Measurements from ENCODE around the gene PDE2A. TPM values are rescaled to one million over a fixed set of nuclear protein-coding genes. Genes with fewer than 3 reads are reported as not detected.

PDE2A gene
- total RNA-seq, 1 experiment from 2014 or later: 3.7 TPM

DNA sequence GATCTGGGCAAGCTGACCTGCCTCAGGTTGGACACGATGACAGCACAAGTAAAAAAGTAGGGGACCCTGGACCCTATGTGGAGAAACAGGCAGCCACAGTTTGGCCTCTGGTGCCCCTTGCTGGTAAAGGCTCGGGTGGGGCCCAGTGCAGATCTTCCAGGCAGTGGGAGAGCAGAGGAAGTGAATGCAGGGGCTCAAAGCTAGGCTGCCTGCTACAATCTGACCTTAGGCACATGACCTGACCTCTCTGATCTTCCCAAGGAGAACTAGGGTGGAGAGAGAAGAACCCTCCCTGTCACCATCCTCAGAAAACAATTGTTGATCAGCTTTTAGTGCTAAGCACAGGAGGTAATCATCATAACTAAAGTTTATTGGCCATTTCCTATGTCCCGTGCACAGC is 76.5 kb downstream of the PDE2A start:
- H3K36me3 Mint-ChIP-seq: no peaks in the 10 kb centered on the region
- CTCF ChIA-PET: interaction anchor here (0.5 to 7.8 kb wide), 8 partner anchors 9 to 126 kb away, joined by 4 to 149 read pairs (median 50); partner anchors contain the start of gene PDE2A
- POLR2A ChIA-PET: interaction anchor here (0.6 kb wide), 1 partner anchor 50 kb away, joined by 3 read pairs; no protein-coding TSS in a partner anchor
- H3K4me3 Mint-ChIP-seq: no peak overlapping the region
- peaks cover 25% of the 10 kb centered on the region for H3K27me3 Mint-ChIP-seq (ENCODE audit: low read depth)
- no peak overlapping the region for H3K27ac Mint-ChIP-seq
- TF ChIP-seq, protein P1, sequence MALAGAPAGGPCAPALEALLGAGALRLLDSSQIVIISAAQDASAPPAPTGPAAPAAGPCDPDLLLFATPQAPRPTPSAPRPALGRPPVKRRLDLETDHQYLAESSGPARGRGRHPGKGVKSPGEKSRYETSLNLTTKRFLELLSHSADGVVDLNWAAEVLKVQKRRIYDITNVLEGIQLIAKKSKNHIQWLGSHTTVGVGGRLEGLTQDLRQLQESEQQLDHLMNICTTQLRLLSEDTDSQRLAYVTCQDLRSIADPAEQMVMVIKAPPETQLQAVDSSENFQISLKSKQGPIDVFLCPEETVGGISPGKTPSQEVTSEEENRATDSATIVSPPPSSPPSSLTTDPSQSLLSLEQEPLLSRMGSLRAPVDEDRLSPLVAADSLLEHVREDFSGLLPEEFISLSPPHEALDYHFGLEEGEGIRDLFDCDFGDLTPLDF (CRISPR knock-in tag; IDR thresholded peaks at IDR 0.05): no peak
- no peak for TF ChIP-seq GABPB1 (CRISPR knock-in tag; IDR thresholded peaks at IDR 0.05)
- TF ChIP-seq, protein P2, sequence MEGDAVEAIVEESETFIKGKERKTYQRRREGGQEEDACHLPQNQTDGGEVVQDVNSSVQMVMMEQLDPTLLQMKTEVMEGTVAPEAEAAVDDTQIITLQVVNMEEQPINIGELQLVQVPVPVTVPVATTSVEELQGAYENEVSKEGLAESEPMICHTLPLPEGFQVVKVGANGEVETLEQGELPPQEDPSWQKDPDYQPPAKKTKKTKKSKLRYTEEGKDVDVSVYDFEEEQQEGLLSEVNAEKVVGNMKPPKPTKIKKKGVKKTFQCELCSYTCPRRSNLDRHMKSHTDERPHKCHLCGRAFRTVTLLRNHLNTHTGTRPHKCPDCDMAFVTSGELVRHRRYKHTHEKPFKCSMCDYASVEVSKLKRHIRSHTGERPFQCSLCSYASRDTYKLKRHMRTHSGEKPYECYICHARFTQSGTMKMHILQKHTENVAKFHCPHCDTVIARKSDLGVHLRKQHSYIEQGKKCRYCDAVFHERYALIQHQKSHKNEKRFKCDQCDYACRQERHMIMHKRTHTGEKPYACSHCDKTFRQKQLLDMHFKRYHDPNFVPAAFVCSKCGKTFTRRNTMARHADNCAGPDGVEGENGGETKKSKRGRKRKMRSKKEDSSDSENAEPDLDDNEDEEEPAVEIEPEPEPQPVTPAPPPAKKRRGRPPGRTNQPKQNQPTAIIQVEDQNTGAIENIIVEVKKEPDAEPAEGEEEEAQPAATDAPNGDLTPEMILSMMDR (IDR thresholded peaks at IDR 0.05): no peak
- TF ChIP-seq IRF2 (CRISPR knock-in tag; IDR thresholded peaks at IDR 0.05; ENCODE audit: borderline replicate concordance, low read depth): no peak
- TF ChIP-seq NR1H2 (CRISPR knock-in tag; IDR thresholded peaks at IDR 0.05): no peak
- TF ChIP-seq, protein P3, sequence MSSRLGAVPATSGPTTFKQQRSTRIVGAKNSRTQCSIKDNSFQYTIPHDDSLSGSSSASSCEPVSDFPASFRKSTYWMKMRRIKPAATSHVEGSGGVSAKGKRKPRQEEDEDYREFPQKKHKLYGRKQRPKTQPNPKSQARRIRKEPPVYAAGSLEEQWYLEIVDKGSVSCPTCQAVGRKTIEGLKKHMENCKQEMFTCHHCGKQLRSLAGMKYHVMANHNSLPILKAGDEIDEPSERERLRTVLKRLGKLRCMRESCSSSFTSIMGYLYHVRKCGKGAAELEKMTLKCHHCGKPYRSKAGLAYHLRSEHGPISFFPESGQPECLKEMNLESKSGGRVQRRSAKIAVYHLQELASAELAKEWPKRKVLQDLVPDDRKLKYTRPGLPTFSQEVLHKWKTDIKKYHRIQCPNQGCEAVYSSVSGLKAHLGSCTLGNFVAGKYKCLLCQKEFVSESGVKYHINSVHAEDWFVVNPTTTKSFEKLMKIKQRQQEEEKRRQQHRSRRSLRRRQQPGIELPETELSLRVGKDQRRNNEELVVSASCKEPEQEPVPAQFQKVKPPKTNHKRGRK (CRISPR knock-in tag; IDR thresholded peaks at IDR 0.05; ENCODE audit: borderline replicate concordance): no peak
- TF ChIP-seq, protein P4, sequence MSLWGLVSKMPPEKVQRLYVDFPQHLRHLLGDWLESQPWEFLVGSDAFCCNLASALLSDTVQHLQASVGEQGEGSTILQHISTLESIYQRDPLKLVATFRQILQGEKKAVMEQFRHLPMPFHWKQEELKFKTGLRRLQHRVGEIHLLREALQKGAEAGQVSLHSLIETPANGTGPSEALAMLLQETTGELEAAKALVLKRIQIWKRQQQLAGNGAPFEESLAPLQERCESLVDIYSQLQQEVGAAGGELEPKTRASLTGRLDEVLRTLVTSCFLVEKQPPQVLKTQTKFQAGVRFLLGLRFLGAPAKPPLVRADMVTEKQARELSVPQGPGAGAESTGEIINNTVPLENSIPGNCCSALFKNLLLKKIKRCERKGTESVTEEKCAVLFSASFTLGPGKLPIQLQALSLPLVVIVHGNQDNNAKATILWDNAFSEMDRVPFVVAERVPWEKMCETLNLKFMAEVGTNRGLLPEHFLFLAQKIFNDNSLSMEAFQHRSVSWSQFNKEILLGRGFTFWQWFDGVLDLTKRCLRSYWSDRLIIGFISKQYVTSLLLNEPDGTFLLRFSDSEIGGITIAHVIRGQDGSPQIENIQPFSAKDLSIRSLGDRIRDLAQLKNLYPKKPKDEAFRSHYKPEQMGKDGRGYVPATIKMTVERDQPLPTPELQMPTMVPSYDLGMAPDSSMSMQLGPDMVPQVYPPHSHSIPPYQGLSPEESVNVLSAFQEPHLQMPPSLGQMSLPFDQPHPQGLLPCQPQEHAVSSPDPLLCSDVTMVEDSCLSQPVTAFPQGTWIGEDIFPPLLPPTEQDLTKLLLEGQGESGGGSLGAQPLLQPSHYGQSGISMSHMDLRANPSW (CRISPR knock-in tag; conservative IDR thresholded peaks at IDR 0.05; ENCODE audit: low read depth): no peak
- TF ChIP-seq, protein P5, sequence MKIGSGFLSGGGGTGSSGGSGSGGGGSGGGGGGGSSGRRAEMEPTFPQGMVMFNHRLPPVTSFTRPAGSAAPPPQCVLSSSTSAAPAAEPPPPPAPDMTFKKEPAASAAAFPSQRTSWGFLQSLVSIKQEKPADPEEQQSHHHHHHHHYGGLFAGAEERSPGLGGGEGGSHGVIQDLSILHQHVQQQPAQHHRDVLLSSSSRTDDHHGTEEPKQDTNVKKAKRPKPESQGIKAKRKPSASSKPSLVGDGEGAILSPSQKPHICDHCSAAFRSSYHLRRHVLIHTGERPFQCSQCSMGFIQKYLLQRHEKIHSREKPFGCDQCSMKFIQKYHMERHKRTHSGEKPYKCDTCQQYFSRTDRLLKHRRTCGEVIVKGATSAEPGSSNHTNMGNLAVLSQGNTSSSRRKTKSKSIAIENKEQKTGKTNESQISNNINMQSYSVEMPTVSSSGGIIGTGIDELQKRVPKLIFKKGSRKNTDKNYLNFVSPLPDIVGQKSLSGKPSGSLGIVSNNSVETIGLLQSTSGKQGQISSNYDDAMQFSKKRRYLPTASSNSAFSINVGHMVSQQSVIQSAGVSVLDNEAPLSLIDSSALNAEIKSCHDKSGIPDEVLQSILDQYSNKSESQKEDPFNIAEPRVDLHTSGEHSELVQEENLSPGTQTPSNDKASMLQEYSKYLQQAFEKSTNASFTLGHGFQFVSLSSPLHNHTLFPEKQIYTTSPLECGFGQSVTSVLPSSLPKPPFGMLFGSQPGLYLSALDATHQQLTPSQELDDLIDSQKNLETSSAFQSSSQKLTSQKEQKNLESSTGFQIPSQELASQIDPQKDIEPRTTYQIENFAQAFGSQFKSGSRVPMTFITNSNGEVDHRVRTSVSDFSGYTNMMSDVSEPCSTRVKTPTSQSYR (CRISPR knock-in tag; IDR thresholded peaks at IDR 0.05): no peak
- TF ChIP-seq, protein P6, sequence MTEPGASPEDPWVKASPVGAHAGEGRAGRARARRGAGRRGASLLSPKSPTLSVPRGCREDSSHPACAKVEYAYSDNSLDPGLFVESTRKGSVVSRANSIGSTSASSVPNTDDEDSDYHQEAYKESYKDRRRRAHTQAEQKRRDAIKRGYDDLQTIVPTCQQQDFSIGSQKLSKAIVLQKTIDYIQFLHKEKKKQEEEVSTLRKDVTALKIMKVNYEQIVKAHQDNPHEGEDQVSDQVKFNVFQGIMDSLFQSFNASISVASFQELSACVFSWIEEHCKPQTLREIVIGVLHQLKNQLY (CRISPR knock-in tag; IDR thresholded peaks at IDR 0.05): no peak
- TF ChIP-seq ELF4 (CRISPR knock-in tag; IDR thresholded peaks at IDR 0.05; ENCODE audit: low read depth): no peak
- TF ChIP-seq, protein P7, sequence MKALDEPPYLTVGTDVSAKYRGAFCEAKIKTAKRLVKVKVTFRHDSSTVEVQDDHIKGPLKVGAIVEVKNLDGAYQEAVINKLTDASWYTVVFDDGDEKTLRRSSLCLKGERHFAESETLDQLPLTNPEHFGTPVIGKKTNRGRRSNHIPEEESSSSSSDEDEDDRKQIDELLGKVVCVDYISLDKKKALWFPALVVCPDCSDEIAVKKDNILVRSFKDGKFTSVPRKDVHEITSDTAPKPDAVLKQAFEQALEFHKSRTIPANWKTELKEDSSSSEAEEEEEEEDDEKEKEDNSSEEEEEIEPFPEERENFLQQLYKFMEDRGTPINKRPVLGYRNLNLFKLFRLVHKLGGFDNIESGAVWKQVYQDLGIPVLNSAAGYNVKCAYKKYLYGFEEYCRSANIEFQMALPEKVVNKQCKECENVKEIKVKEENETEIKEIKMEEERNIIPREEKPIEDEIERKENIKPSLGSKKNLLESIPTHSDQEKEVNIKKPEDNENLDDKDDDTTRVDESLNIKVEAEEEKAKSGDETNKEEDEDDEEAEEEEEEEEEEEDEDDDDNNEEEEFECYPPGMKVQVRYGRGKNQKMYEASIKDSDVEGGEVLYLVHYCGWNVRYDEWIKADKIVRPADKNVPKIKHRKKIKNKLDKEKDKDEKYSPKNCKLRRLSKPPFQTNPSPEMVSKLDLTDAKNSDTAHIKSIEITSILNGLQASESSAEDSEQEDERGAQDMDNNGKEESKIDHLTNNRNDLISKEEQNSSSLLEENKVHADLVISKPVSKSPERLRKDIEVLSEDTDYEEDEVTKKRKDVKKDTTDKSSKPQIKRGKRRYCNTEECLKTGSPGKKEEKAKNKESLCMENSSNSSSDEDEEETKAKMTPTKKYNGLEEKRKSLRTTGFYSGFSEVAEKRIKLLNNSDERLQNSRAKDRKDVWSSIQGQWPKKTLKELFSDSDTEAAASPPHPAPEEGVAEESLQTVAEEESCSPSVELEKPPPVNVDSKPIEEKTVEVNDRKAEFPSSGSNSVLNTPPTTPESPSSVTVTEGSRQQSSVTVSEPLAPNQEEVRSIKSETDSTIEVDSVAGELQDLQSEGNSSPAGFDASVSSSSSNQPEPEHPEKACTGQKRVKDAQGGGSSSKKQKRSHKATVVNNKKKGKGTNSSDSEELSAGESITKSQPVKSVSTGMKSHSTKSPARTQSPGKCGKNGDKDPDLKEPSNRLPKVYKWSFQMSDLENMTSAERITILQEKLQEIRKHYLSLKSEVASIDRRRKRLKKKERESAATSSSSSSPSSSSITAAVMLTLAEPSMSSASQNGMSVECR (CRISPR knock-in tag; IDR thresholded peaks at IDR 0.05; ENCODE audit: borderline replicate concordance): no peak
- TF ChIP-seq SOX15 (CRISPR knock-in tag; IDR thresholded peaks at IDR 0.05): no peak
- TF ChIP-seq, protein P8, sequence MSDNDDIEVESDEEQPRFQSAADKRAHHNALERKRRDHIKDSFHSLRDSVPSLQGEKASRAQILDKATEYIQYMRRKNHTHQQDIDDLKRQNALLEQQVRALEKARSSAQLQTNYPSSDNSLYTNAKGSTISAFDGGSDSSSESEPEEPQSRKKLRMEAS (CRISPR knock-in tag; IDR thresholded peaks at IDR 0.05): no peak
- peaks cover 38% of the 10 kb centered on the region for H3K4me1 Mint-ChIP-seq
- DNase-seq (ENCODE audit: low spot score) (no peak), ATAC-seq (no peak)
- no peaks in the 10 kb centered on the region for H3K9me3 Mint-ChIP-seq

Data from WTC11 (cell line).